Adrenal gland (tissue), 12 donors: ENCODE measurements around the gene RDX. TPM values are rescaled to one million over a fixed set of nuclear protein-coding genes. Genes with fewer than 3 reads are reported as not detected.

Experiments
- DNase-seq, 7 donors: peaks; one replicate each; pipeline ENCODE4 v3.0.0-alpha.2; 2019 to 2020
- H3K27ac ChIP-seq, 5 donors: fragments of 200-600 bp; sonication (generic) in 4 of 5; 1 replicate in 3 of 5; 2 replicates in 2 of 5; pipeline versions ENCODE4 v1.5.1 to v1.8.0; 2016 to 2020; ENCODE audit warnings: mild to moderate bottlenecking in 1 of 5
- H3K27me3 ChIP-seq: fragments of 200-600 bp; 2 replicates; pipeline ENCODE4 v1.8.0; 2021
- H3K36me3 ChIP-seq, 2 donors: fragments of 200-600 bp; replicated peaks in 1 of 2; 1 replicate in 1 of 2; 2 replicates in 1 of 2; pipeline versions ENCODE4 v1.5.1 to v1.8.0; 2018 to 2022
- H3K4me1 ChIP-seq, 2 donors: fragments of 200-600 bp; replicated peaks in 1 of 2; 1 replicate in 1 of 2; 2 replicates in 1 of 2; pipeline versions ENCODE4 v1.5.1 to v1.8.0; 2018 to 2021
- H3K4me3 ChIP-seq, 4 donors: fragments of 200-600 bp; sonication (generic) in 3 of 4; one replicate each; pipeline ENCODE4 v1.5.1; 2016 to 2018
- H3K9me3 ChIP-seq, 3 donors: fragments of 200-600 bp; sonication (generic) in 1 of 3; replicated peaks in 1 of 3; 1 replicate in 2 of 3; 2 replicates in 1 of 3; pipeline versions ENCODE4 v1.5.1 to v1.8.0; 2016 to 2021
- POLR2A ChIP-seq, 2 donors: fragments of 450-650 bp; IDR thresholded peaks; one replicate each; pipeline ENCODE4 v1.6.1; 2017; ENCODE audit warnings: antibody characterized with exemption in 2 of 2, mild to moderate bottlenecking in 2 of 2, moderate library complexity in 1 of 2
- WGBS, 4 donors: extraction: QIAGEN DNeasy Blood & Tissue Kit in 2 of 4; methylation state at CpG; one replicate each; pipeline versions ENCODE4 v1.1.5 to v1.1.7; 2013 to 2017; 5-methylcytosine and 5-hydroxymethylcytosine counted together
- intact Hi-C, 2 donors: fragments of 100-400 bp; cut with DNase I; formaldehyde crosslinking; loops; one replicate each; pipeline versions ENCODE4 v1.14.1 to v1.15.0; 2022 to 2023
- polyA plus RNA-seq, 3 donors: library from polyadenylated mRNA; stranded (reverse); fragments of 200-250 nt in 2 of 3; fragments of 350-450 nt in 1 of 3; fragmentation: Illumina TruSeq in 1 of 3; extraction: RNeasy Lipid Tissue Mini Kit (QIAGEN cat#74804) in 1 of 3; gene quantifications; one replicate each; pipeline ENCODE4 v1.2.3, GENCODE V29; 2013 to 2014
- total RNA-seq, 9 donors: library from RNA; depleted of rRNA in 4 of 9; stranded (reverse); fragments of >200 nt in 4 of 9; fragments of 120-200 nt in 1 of 9; fragmentation: NEBNext Ultra II Directional in 1 of 9; extraction: Animal tissue kit (Norgen Biotek cat#: 25700) in 1 of 9; gene quantifications; one replicate each; pipeline versions ENCODE4 v1.1.0 to v1.2.4, GENCODE V29; 2013 to 2023
- TF ChIP-seq, protein P1 (sequence below), 6 experiments: fragments of 450-650 bp in 4 of 6; fragments of 200-600 bp in 2 of 6; sonication (generic) in 1 of 6; IDR thresholded peaks; 1 replicate in 5 of 6; 2 replicates in 1 of 6; pipeline versions ENCODE4 v1.5.1 to v1.8.0; 2016 to 2021; ENCODE audit warnings: antibody characterized with exemption in 6 of 6, mild to moderate bottlenecking in 2 of 6, moderate library complexity in 1 of 6
- donor health status: healthy with polysubstance abuse.
- donor health status: Bipolar disorder and iron deficiency.
- donor health status: DM: yes; HTN: yes; CAD: no.
- donor health status: DM: no; HTN: no; CAD: no.
- donor health status: DM: no; HTN: no; CAD: no.
- donor health status: DM: yes; HTN: yes; CAD: no.

The RDX gene
- total and polyA plus RNA-seq, 12 donors: 82.4 to 1,153 (median 588) TPM

DNA sequence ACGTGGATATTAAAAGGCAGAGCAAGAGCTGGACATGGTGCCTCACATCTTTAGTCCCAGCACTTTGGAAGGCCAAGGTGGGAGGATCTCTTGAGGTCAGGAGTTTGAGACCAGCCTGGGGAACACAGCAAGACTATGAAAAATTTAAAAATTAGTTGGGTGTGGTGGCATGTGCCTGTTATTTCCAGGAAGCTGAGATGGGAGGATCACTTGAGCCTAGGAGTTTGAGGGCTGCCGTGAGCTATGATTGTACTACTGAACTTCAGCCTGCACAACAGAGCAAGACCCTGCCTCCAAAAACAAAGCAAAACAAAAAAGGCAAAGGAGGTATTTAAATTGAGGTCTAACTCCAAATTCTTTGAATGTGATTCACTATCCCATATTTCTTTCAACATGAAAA is 23.5 kb downstream of the RDX start:
- H3K4me1 ChIP-seq: peaks cover 12 to 29% of the 10 kb centered on the region in 2 donors
- DNase-seq: no peak
- H3K9me3 ChIP-seq: no peaks in the 10 kb centered on the region
- no peak overlapping the region for H3K4me3 ChIP-seq
- 81 to 97% (median 82%) methylated on average over 2 of the region's 2 CpGs for WGBS, 4 donors
- H3K27me3 ChIP-seq: no peaks in the 10 kb centered on the region
- intact Hi-C loops: no loop called here
- no peak overlapping the region for H3K27ac ChIP-seq
- peaks cover 0 to 47% of the 10 kb centered on the region in 2 donors for H3K36me3 ChIP-seq
- TF ChIP-seq POLR2A (IDR thresholded peaks at IDR 0.05): no peak
- TF ChIP-seq, protein P1, sequence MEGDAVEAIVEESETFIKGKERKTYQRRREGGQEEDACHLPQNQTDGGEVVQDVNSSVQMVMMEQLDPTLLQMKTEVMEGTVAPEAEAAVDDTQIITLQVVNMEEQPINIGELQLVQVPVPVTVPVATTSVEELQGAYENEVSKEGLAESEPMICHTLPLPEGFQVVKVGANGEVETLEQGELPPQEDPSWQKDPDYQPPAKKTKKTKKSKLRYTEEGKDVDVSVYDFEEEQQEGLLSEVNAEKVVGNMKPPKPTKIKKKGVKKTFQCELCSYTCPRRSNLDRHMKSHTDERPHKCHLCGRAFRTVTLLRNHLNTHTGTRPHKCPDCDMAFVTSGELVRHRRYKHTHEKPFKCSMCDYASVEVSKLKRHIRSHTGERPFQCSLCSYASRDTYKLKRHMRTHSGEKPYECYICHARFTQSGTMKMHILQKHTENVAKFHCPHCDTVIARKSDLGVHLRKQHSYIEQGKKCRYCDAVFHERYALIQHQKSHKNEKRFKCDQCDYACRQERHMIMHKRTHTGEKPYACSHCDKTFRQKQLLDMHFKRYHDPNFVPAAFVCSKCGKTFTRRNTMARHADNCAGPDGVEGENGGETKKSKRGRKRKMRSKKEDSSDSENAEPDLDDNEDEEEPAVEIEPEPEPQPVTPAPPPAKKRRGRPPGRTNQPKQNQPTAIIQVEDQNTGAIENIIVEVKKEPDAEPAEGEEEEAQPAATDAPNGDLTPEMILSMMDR (IDR thresholded peaks at IDR 0.05): no peak

DNA sequence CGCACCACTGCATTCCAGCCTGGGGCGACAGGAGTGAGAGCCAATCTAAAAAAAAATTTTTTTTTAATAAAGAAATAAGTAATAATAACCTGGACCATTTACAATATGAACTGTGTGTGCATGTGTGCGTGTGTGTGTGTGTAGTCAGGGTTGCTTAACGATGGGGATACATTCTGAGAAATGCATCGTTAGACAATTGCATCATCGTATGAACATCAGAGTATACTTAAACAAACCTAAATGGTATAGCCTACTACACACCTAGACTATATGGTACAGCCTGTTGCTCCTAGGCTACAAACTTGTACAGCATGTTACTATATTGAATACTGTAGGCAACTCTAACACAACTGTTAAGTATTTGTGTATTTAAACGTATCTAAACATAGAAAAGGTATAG is 26.4 kb downstream of the RDX start:
- peaks cover 16 to 29% of the 10 kb centered on the region in 2 donors for H3K4me1 ChIP-seq
- peaks cover 0 to 37% of the 10 kb centered on the region in 2 donors for H3K36me3 ChIP-seq
- no peak overlapping the region for H3K4me3 ChIP-seq
- 91 to 95% (median 92%) methylated on average over 7 of the region's 7 CpGs for WGBS, 4 donors
- no peaks in the 10 kb centered on the region for H3K9me3 ChIP-seq
- H3K27ac ChIP-seq: no peak overlapping the region
- intact Hi-C loops: no loop called here
- no peaks in the 10 kb centered on the region for H3K27me3 ChIP-seq
- DNase-seq: no peak
- no peak for TF ChIP-seq POLR2A (IDR thresholded peaks at IDR 0.05)
- TF ChIP-seq, protein P1 (IDR thresholded peaks at IDR 0.05): no peak

DNA sequence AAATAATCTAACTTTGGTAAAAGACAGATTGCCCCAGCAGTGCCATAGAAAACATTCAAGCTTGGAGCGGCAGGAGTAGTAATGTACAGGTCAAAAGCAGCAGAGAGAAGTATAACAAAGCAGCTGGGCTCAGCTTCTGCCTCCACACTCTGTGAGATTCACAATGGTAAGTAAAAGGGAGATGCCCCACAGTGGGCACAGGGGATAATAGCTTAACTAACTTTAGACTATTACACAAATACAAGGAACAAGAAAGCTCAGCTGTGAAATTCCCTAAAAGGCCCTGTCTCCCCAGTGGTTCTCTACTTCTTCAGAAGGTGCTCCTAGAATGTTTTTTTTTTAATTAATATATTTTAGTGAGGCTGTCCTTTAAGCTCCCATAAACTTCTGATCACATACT is 28.0 kb downstream of the RDX start:
- 84 to 87% (median 86%) methylated on average over 1 of the region's 1 CpG for WGBS, 4 donors
- Histone ChIP-seq H3K36me3 (peaks cover 0 to 43% of the 10 kb centered on the region in 2 donors), H3K9me3 (no peaks in the 10 kb centered on the region), H3K27me3 (no peaks in the 10 kb centered on the region), H3K27ac (no peak overlapping the region), H3K4me3 (no peak overlapping the region), H3K4me1 (peaks cover 16 to 24% of the 10 kb centered on the region in 2 donors)
- intact Hi-C loops: no loop called here
- TF ChIP-seq, protein P1 (IDR thresholded peaks at IDR 0.05): no peak
- no peak for TF ChIP-seq POLR2A (IDR thresholded peaks at IDR 0.05)
- DNase-seq: no peak

DNA sequence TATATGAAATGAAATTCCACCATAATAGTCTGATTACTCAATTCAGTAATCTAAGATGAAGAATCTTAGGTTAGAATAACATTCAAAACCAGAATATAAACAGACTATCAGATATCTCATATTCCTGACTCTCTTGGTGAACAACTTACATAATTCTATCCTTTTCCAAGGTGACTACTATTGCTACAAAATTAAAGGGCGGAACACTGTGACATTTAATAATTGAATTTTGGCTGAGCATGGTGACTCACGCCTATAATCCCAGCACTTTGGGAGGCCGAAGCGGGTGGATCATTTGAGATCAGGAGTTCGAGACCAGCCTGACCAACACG is 34.4 kb downstream of the RDX start:
- WGBS, 4 donors: 71 to 82% (median 77%) methylated on average over 6 of the region's 6 CpGs
- H3K27ac ChIP-seq: peak overlapping the region in 1 of 5 donors; percentile 25
- no peak for TF ChIP-seq POLR2A (IDR thresholded peaks at IDR 0.05)
- TF ChIP-seq, protein P1 (IDR thresholded peaks at IDR 0.05): no peak
- no peaks in the 10 kb centered on the region for H3K27me3 ChIP-seq
- peaks cover 0 to 67% of the 10 kb centered on the region in 2 donors for H3K36me3 ChIP-seq
- no peak overlapping the region for H3K4me3 ChIP-seq
- no peak for DNase-seq
- intact Hi-C loops: no loop called here
- H3K9me3 ChIP-seq: no peaks in the 10 kb centered on the region
- peaks cover 4 to 9% of the 10 kb centered on the region in 2 donors for H3K4me1 ChIP-seq
